A673 (cell line): Measurements from ENCODE around the gene PAK5.

ENCODE experiments used
- CTCF ChIP-seq: fragments of 300-800, 200-600 bp; sonication (generic); conservative IDR thresholded peaks from 2 replicates; pipeline ENCODE4 v1.5.1; 2017; ENCODE audit warnings: low read depth, mild to moderate bottlenecking, antibody characterized with exemption, low read length, moderate library complexity, mixed read lengths
- EZH2 ChIP-seq: fragments of 200-600 bp; sonication (generic); IDR thresholded peaks from 2 replicates; pipeline ENCODE4 v1.6.1; 2017; ENCODE audit warnings: borderline replicate concordance, low read depth, mild to moderate bottlenecking, mixed read lengths, antibody characterized with exemption, low read length; ENCODE audit not compliant: poor library complexity, severe bottlenecking

GRCh38 chr20:9647741-9648140, 191.1 kb downstream of the PAK5 start:
- TF ChIP-seq EZH2 (no peak), CTCF (no peak)
